Upper lobe of right lung (tissue), 1 donor: ENCODE results near the gene ZNF511. TPM values are rescaled to one million over a fixed set of nuclear protein-coding genes. Genes with fewer than 3 reads are reported as not detected.

Experiments
- ATAC-seq: fragments of 200-7000 bp; cut with Tn5 transposase; one replicate; pipeline ENCODE4 v1.9.1; 2020; ENCODE audit warnings: mild to moderate bottlenecking, moderate library complexity
- DNase-seq: peaks from one replicate; pipeline ENCODE4 v3.0.0-alpha.2; 2020
- H3K27ac ChIP-seq: fragments of 200-600 bp; one replicate; pipeline ENCODE4 v1.8.0; 2022
- H3K27me3 ChIP-seq: fragments of 200-600 bp; one replicate; pipeline ENCODE4 v1.8.0; 2022; ENCODE audit warnings: mild to moderate bottlenecking
- H3K36me3 ChIP-seq: fragments of 200-600 bp; one replicate; pipeline ENCODE4 v1.8.0; 2022
- H3K4me1 ChIP-seq: fragments of 200-600 bp; one replicate; pipeline ENCODE4 v1.8.0; 2022
- H3K4me3 ChIP-seq: fragments of 200-600 bp; one replicate; pipeline ENCODE4 v1.8.0; 2022; ENCODE audit warnings: mild to moderate bottlenecking
- H3K9me3 ChIP-seq: fragments of 200-600 bp; one replicate; pipeline ENCODE4 v1.8.0; 2022
- intact Hi-C: fragments of 100-400 bp; cut with DNase I; formaldehyde crosslinking; loops from one replicate; pipeline ENCODE4 v1.11.0; 2022
- total RNA-seq: library from RNA; stranded (reverse); fragmentation: NEBNext Ultra II Directional; extraction: Animal tissue kit (Norgen Biotek cat#: 25700); gene quantifications from one replicate; pipeline ENCODE4 v1.2.1, GENCODE V29; 2021
- TF ChIP-seq, protein P1 (sequence below): fragments of 200-600 bp; IDR thresholded peaks from one replicate; pipeline ENCODE4 v1.8.0; 2022; ENCODE audit warnings: antibody characterized with exemption
- donor health status: DM: no; HTN: yes; CAD: no; lungs with severe emphysema.

ZNF511 gene
- total RNA-seq, 1 donor from 2014 or later = 42.8 TPM

GRCh38 chr10:133334503-133335245, 26.0 kb downstream of the ZNF511 start:
- ATAC-seq = no peak
- H3K4me3 ChIP-seq = peak overlapping the region; percentile 32
- no peaks in the 10 kb centered on the region for H3K36me3 ChIP-seq
- H3K4me1 ChIP-seq = peaks cover 20% of the 10 kb centered on the region
- intact Hi-C loops = no loop called here
- no peaks in the 10 kb centered on the region for H3K9me3 ChIP-seq
- TF ChIP-seq, protein P1, sequence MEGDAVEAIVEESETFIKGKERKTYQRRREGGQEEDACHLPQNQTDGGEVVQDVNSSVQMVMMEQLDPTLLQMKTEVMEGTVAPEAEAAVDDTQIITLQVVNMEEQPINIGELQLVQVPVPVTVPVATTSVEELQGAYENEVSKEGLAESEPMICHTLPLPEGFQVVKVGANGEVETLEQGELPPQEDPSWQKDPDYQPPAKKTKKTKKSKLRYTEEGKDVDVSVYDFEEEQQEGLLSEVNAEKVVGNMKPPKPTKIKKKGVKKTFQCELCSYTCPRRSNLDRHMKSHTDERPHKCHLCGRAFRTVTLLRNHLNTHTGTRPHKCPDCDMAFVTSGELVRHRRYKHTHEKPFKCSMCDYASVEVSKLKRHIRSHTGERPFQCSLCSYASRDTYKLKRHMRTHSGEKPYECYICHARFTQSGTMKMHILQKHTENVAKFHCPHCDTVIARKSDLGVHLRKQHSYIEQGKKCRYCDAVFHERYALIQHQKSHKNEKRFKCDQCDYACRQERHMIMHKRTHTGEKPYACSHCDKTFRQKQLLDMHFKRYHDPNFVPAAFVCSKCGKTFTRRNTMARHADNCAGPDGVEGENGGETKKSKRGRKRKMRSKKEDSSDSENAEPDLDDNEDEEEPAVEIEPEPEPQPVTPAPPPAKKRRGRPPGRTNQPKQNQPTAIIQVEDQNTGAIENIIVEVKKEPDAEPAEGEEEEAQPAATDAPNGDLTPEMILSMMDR = no peak
- peak; percentile 68 for DNase-seq
- H3K27me3 ChIP-seq = peaks cover 55% of the 10 kb centered on the region
- H3K27ac ChIP-seq = no peak overlapping the region

DNA sequence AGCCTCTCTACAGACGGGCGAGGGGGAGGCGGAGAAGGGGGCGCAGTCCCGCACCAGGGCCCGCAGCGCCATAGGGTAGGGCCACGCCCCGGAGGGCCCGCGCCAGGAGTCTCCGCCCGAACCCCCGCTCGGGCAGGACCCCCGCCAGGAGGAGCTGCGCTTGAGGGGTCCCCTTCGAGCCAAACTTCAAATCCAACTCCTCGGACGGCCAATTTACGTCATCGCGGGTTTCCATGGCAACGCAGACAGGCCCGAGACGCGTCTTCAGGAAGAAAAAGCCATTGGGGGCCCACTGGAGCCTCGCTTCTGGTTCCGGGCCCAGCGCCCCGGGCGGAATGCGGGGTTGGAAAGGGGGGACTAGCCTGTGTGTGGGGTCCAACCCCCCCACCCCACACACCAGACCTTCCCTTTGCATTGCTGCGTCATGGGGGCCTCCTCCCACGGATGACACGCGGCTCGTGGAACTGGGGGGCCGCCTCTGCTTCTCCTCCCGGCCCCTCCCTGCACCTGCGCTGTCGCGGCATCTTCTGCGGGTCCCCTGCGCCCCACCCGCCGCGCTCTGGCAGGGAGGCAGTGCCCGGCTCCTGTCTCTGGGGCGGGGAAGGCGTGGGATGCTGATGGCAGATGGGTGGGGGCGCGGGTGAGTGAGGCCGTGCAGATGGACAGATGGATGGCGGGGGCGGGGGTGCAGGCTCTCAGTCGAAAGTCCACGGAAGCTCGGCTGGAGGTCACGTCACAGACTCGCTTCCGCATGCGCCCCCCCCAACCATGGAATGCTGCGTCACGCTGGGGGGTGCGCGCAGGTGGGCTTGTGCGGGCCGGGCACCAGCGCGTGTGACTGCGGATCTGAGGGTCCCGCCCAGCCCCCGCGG, 26.8 kb downstream of the ZNF511 start:
- peaks cover 16% of the 10 kb centered on the region for H3K4me1 ChIP-seq
- ATAC-seq = peak; percentile 24
- DNase-seq = peak; percentile 76
- intact Hi-C loops = no loop called here
- peaks cover 55% of the 10 kb centered on the region for H3K27me3 ChIP-seq
- no peaks in the 10 kb centered on the region for H3K36me3 ChIP-seq
- H3K4me3 ChIP-seq = peak overlapping the region; percentile 32
- no peaks in the 10 kb centered on the region for H3K9me3 ChIP-seq
- TF ChIP-seq, protein P1 = no peak
- no peak overlapping the region for H3K27ac ChIP-seq

DNA sequence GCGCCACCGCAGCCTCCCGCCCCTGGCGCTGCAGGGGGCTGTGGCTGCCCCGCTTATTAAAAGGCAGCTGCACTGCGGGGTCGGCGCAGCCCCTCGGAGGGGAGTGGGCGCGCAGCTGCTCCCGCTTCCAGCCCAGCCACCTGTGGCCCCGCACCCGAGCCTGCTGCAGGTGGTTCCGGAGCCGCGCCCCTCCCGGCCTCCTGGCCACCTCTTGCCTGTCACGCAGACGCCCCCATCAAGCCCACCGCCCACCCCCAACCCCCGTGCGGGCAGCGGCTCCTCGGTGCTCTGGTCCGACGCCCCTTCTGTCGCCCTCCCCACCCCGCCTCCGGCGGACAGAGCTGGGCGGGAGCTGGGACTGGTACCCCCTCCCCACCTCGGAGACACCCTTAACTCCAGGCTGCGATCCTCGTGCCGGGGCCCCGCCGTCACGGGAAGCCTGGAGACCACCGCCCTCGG, 27.4 kb downstream of the ZNF511 start:
- intact Hi-C loops = no loop called here
- no peak for ATAC-seq
- H3K4me3 ChIP-seq = peak overlapping the region; percentile 32

GRCh38 chr10:133336577-133337369, 28.1 kb downstream of the ZNF511 start, which contains the start of gene CALY:
Gene CALY, minus strand, starts transcription at chr10:133336896. Its CDS starts 7,907 bp downstream, at chr10:133328989.
- H3K4me3 ChIP-seq = peak within 1 kb of the TSS; percentile 32
- H3K27me3 ChIP-seq = peaks cover 48% of the 10 kb centered on the region
- TF ChIP-seq, protein P1 = no peak
- H3K27ac ChIP-seq = no peak within 1 kb of the TSS
- DNase-seq (peak; percentile 77), ATAC-seq (peak; percentile 11)
- H3K4me1 ChIP-seq = peaks cover 16% of the 10 kb centered on the region
- intact Hi-C loops = no loop called here
- H3K9me3 ChIP-seq = no peaks in the 10 kb centered on the region
- H3K36me3 ChIP-seq = no peaks in the 10 kb centered on the region

More for the DNA sequence above, 27.4 kb downstream of the ZNF511 start:
- peaks cover 50% of the 10 kb centered on the region for H3K27me3 ChIP-seq
- no peak for DNase-seq
- TF ChIP-seq, protein P1 = no peak
- H3K36me3 ChIP-seq = no peaks in the 10 kb centered on the region
- peaks cover 16% of the 10 kb centered on the region for H3K4me1 ChIP-seq
- H3K9me3 ChIP-seq = no peaks in the 10 kb centered on the region
- H3K27ac ChIP-seq = no peak overlapping the region

GRCh38 chr10:133337370-133337725, 28.6 kb downstream of the ZNF511 start:
- intact Hi-C loops = no loop called here
- DNase-seq = no peak
- Histone ChIP-seq H3K27ac (no peak overlapping the region), H3K9me3 (no peaks in the 10 kb centered on the region), H3K4me1 (peaks cover 16% of the 10 kb centered on the region), H3K27me3 (peaks cover 48% of the 10 kb centered on the region), H3K36me3 (no peaks in the 10 kb centered on the region), H3K4me3 (no peak overlapping the region)
- ATAC-seq = no peak
- TF ChIP-seq, protein P1 = no peak
